ENCODE measurements around the gene IVNS1ABP. TPM values are rescaled to one million over a fixed set of nuclear protein-coding genes. Genes with fewer than 3 reads are reported as not detected.

Gene IVNS1ABP
- total RNA-seq, 1 donor from 2014 or later = 70.3 TPM

DNA sequence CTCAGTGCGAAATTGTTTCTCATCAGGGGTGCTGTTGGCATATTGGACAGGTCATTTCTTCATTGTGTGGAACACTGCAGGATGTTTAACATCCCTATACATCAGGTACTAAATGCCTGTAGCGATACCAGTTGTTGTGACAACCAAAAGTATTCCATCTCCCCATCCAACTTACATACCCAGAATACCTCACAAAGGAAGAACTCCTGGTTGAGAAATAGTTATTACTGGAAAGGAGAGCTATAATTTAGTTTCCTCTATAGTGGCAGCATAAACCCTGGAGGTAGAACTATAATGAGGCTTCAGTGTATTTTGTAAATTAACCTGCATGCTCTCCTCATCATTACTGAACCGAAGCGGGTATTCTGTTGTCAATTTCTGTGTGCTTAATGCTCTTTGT, 45.1 kb downstream of the IVNS1ABP start:
- Histone ChIP-seq H3K27me3 (ENCODE audit: low read depth) (no peaks in the 10 kb centered on the region), H3K4me3 (no peak overlapping the region), H3K4me1 (no peaks in the 10 kb centered on the region), H3K9me3 (replicated peaks) (no peaks in the 10 kb centered on the region), H3K36me3 (no peaks in the 10 kb centered on the region), H3K27ac (replicated peaks) (no peak overlapping the region)
- intact Hi-C loops (cut with micrococcal nuclease) = no loop called here
- DNase-seq = no peak
- TF ChIP-seq, protein P1, sequence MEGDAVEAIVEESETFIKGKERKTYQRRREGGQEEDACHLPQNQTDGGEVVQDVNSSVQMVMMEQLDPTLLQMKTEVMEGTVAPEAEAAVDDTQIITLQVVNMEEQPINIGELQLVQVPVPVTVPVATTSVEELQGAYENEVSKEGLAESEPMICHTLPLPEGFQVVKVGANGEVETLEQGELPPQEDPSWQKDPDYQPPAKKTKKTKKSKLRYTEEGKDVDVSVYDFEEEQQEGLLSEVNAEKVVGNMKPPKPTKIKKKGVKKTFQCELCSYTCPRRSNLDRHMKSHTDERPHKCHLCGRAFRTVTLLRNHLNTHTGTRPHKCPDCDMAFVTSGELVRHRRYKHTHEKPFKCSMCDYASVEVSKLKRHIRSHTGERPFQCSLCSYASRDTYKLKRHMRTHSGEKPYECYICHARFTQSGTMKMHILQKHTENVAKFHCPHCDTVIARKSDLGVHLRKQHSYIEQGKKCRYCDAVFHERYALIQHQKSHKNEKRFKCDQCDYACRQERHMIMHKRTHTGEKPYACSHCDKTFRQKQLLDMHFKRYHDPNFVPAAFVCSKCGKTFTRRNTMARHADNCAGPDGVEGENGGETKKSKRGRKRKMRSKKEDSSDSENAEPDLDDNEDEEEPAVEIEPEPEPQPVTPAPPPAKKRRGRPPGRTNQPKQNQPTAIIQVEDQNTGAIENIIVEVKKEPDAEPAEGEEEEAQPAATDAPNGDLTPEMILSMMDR (IDR thresholded peaks at IDR 0.05; ENCODE audit: borderline replicate concordance) = no peak

DNA sequence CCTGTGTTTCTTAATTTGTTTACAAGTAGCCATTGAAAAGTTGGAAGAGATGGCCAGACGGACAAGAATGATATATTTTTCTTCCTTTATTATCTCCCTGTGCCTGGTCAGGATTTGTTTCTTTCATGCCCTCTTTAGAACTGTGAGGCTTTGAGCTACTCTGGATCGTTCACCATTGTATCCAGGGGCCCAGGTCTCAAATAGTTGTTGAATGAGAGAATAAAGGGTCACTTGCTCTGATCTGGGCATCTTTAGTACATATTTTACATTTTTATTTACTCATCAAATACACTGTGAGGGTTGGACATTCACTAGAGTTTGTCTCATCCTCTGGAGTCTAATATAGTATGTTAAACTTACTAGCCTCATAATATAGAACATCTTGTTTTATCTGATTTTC, 48.7 kb downstream of the IVNS1ABP start:
- Histone ChIP-seq H3K4me1 (no peaks in the 10 kb centered on the region), H3K36me3 (no peaks in the 10 kb centered on the region), H3K27me3 (ENCODE audit: low read depth) (no peaks in the 10 kb centered on the region), H3K9me3 (replicated peaks) (no peaks in the 10 kb centered on the region), H3K4me3 (no peak overlapping the region), H3K27ac (replicated peaks) (no peak overlapping the region)
- TF ChIP-seq, protein P1 (IDR thresholded peaks at IDR 0.05; ENCODE audit: borderline replicate concordance) = no peak
- no peak for DNase-seq
- intact Hi-C loops (cut with micrococcal nuclease) = no loop called here

DNA sequence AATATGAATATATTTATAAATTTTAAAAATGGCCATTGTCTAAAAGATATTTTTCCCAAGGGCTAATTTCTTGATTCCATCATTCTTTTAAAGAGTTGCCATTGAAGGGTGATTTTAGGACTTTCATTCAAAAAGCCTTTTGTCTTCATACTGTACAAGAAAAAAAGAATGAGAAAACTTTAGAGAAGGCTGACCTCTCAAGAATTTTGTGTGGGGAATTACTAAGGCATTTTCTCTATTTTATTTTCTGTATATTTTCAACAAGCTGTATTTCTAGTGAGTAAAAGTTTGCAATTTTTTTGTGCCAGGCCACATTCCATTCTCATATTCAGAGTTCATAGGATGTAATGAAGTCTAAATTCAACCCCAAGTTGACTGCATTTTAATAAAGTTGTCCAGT, 49.3 kb downstream of the IVNS1ABP start:
- H3K4me1 ChIP-seq = no peaks in the 10 kb centered on the region
- no peak overlapping the region for H3K4me3 ChIP-seq
- intact Hi-C loops (cut with micrococcal nuclease) = no loop called here
- H3K27me3 ChIP-seq (ENCODE audit: low read depth) = no peaks in the 10 kb centered on the region
- H3K27ac ChIP-seq (replicated peaks) = no peak overlapping the region
- no peak for DNase-seq
- no peaks in the 10 kb centered on the region for H3K36me3 ChIP-seq
- no peaks in the 10 kb centered on the region for H3K9me3 ChIP-seq (replicated peaks)
- TF ChIP-seq, protein P1 (IDR thresholded peaks at IDR 0.05; ENCODE audit: borderline replicate concordance) = no peak

DNA sequence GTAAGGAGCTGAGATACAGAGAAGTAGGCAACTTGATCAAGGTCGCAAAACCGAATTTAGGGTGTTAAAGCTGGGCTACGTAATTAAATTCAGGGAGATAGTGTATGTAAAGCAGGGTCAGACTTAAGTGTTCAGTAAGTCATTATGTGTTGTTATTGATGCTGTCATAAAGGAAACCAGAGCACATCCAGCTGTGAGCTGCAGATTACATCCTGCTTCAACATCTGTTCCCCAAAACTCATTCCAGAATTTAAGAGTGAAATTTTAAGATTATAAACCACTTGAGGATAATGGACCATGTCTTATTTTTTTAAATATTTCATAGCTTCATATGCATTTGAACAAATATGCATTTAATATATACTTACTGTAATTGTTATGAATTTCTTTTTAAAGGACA, 49.7 kb downstream of the IVNS1ABP start:
- Histone ChIP-seq H3K9me3 (replicated peaks) (no peaks in the 10 kb centered on the region), H3K4me3 (no peak overlapping the region), H3K36me3 (no peaks in the 10 kb centered on the region), H3K4me1 (no peaks in the 10 kb centered on the region), H3K27ac (replicated peaks) (no peak overlapping the region), H3K27me3 (ENCODE audit: low read depth) (no peaks in the 10 kb centered on the region)
- DNase-seq = no peak
- TF ChIP-seq, protein P1 (IDR thresholded peaks at IDR 0.05; ENCODE audit: borderline replicate concordance) = no peak
- intact Hi-C loops (cut with micrococcal nuclease) = no loop called here

DNA sequence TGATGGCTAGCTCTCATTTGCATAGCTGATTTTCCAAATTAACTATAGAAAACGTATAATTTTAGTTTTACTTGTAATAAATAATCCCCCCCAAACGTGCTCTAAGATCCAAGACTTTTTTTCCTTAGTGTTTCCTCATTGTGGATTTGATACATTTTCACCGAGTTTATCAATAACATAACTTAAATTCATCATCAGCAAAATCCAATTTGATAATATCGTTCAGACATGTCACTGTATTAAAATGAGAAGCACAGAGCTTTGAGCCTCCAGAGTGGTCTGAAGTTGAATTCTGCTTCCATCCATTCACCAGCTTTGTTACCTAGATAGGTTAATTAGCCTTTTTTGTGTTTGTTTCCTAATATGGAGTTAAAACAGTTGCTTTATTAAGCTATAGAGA, 51.7 kb downstream of the IVNS1ABP start:
- no peaks in the 10 kb centered on the region for H3K27me3 ChIP-seq (ENCODE audit: low read depth)
- no peak overlapping the region for H3K27ac ChIP-seq (replicated peaks)
- DNase-seq = no peak
- H3K36me3 ChIP-seq = no peaks in the 10 kb centered on the region
- H3K4me3 ChIP-seq = no peak overlapping the region
- no peaks in the 10 kb centered on the region for H3K9me3 ChIP-seq (replicated peaks)
- intact Hi-C loops (cut with micrococcal nuclease) = no loop called here
- TF ChIP-seq, protein P1 (IDR thresholded peaks at IDR 0.05; ENCODE audit: borderline replicate concordance) = no peak
- peaks cover 2% of the 10 kb centered on the region for H3K4me1 ChIP-seq

DNA sequence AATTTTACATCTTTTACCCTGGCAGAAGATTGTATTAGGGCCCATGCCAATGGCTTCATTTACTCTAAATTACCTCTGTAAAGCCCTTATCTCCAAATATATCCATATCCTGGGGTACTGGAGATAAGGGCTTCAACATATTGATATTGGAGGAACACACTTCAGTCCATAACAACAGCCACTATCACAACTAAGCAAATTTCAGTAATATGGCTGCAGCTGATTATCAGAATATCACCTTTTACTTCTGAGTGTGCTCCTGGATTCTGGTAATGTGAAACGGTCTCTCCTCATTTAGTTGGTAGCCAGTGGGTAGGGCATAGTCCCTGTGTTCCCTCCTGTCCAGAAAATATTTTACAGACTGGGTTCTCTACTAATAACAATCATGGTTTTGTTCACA, 53.3 kb downstream of the IVNS1ABP start:
- Histone ChIP-seq H3K4me3 (no peak overlapping the region), H3K27ac (replicated peaks) (no peak overlapping the region), H3K36me3 (no peaks in the 10 kb centered on the region), H3K4me1 (peaks cover 17% of the 10 kb centered on the region), H3K9me3 (replicated peaks) (no peaks in the 10 kb centered on the region), H3K27me3 (ENCODE audit: low read depth) (no peaks in the 10 kb centered on the region)
- no peak for DNase-seq
- TF ChIP-seq, protein P1 (IDR thresholded peaks at IDR 0.05; ENCODE audit: borderline replicate concordance) = no peak
- intact Hi-C loops (cut with micrococcal nuclease) = no loop called here
